Subcutaneous adipose tissue (tissue), 4 donors: ENCODE results near the gene TSPAN6. TPM values are rescaled to one million over a fixed set of nuclear protein-coding genes. Genes with fewer than 3 reads are reported as not detected.

Experiments
- CTCF ChIP-seq: fragments of 450-650 bp; IDR thresholded peaks from one replicate; pipeline ENCODE4 v1.5.1; 2016; ENCODE audit warnings: low read depth, mild to moderate bottlenecking, control low read depth, antibody characterized with exemption, moderate library complexity
- total RNA-seq, 4 donors: library from RNA; depleted of rRNA; stranded (reverse); fragments of >200 nt; gene quantifications; one replicate each; pipeline ENCODE4 v1.1.0, GENCODE V29; 2016

TSPAN6 gene
- total RNA-seq, 4 donors from 2014 or later, result 29.1 to 56.7 (median 38.4) TPM

GRCh38 chrX:100586747-100587146, 49.9 kb downstream of the TSPAN6 start:
- TF ChIP-seq CTCF, result no peak

- TF ChIP-seq CTCF, result no peak
Observed at GRCh38 chrX:100584611-100585010, 52.0 kb downstream of the TSPAN6 start, which contains the start of gene TNMD. Gene TNMD (plus strand): TSS chrX:100584936. CDS start chrX:100585019, 83 bp downstream.

Other genes with a start within 250 kb of the TSPAN6 start
- 1 to 10 TPM; 1.4 to 4.3 (median 3.6) TPM for gene PCDH19, start 226.5 kb downstream of the TSPAN6 start, total RNA-seq
- 10 to 100 TPM in 3 of 4 donors, 1 to 10 TPM in 1; 7.7 to 23.2 (median 14.4) TPM for gene TNMD, start 51.9 kb downstream of the TSPAN6 start, total RNA-seq
- 100 to 1,000 TPM in 2 of 4 donors, 10 to 100 TPM in 2; 79.9 to 165 (median 109) TPM for gene SRPX2, start 7.4 kb upstream of the TSPAN6 start, total RNA-seq
- gene SYTL4, start 95.3 kb upstream of the TSPAN6 start, total RNA-seq, result 10 to 100 TPM in 3 of 4 donors, 1 to 10 TPM in 1; 9.5 to 95.3 (median 22.0) TPM
- gene CSTF2, start 183.6 kb upstream of the TSPAN6 start, total RNA-seq, result 10 to 100 TPM in 1 of 4 donors, 1 to 10 TPM in 3; 6.5 to 12.2 (median 7.1) TPM
- not detected for gene NOX1, start 237.6 kb upstream of the TSPAN6 start, total RNA-seq